ENCODE measurements around the gene MRPL52.

MRPL52 gene

GRCh38 chr14:22883173-22883976 lies 53.7 kb downstream of the MRPL52 start, which contains the start of gene REM2:
REM2 (plus strand) TSS chr14:22883222; CDS start chr14:22883288, 66 bp downstream.
- no peak for DNase-seq

GRCh38 chr14:22884076-22884737 lies 54.5 kb downstream of the MRPL52 start:
- no peak for DNase-seq
